OCI-LY3 (cell line): Measurements from ENCODE around the gene PRPF39.

Experiments used
- H2AFZ ChIP-seq: fragments of 200-600, 300-600 bp; shearing (Covaris generic); 2 replicates; pipeline ENCODE4 v1.6.0; 2014; ENCODE audit warnings: antibody characterized with exemption, low read depth, low read length
- H3K27ac ChIP-seq: fragments of 200-600, 300-600 bp; sonication (generic); 2 replicates; pipeline ENCODE4 v1.5.1; 2014; ENCODE audit warnings: mild to moderate bottlenecking, low read length, moderate library complexity, mixed read lengths
- H3K27me3 ChIP-seq: fragments of 200-600, 300-600 bp; sonication (generic); 2 replicates; pipeline ENCODE4 v1.6.1; 2014; ENCODE audit warnings: low read depth, low read length, mixed read lengths
- H3K36me3 ChIP-seq: fragments of 200-600, 300-600 bp; sonication (generic); replicated peaks from 2 replicates; pipeline ENCODE3; 2014; ENCODE audit warnings: low read depth, low read length, mixed read lengths
- H3K4me1 ChIP-seq: fragments of 300-600, 200-600 bp; sonication (generic); 2 replicates; pipeline ENCODE4 v1.6.1; 2014; ENCODE audit warnings: low read length, mixed read lengths
- H3K4me2 ChIP-seq: fragments of 200-600, 300-600 bp; sonication (generic); 2 replicates; pipeline ENCODE4 v1.6.1; 2014; ENCODE audit warnings: low read length, mixed read lengths
- H3K4me3 ChIP-seq: fragments of 300-600, 200-600 bp; sonication (generic); 2 replicates; pipeline ENCODE4 v1.5.1; 2014; ENCODE audit warnings: antibody characterized with exemption, mild to moderate bottlenecking, low read length, moderate library complexity
- H3K79me2 ChIP-seq: fragments of 300-600, 200-600 bp; shearing (Covaris generic); 2 replicates; pipeline ENCODE4 v1.6.1; 2014; ENCODE audit warnings: mild to moderate bottlenecking, low read length, mixed read lengths
- H3K9ac ChIP-seq: fragments of 300-600, 200-600 bp; shearing (Covaris generic); 2 replicates; pipeline ENCODE4 v1.6.0; 2014; ENCODE audit warnings: mild to moderate bottlenecking, low read length, moderate library complexity
- H3K9me3 ChIP-seq: fragments of 200-600, 300-600 bp; shearing (Covaris generic); 2 replicates; pipeline ENCODE4 v1.6.1; 2014; ENCODE audit warnings: low read length, mixed read lengths; ENCODE audit not compliant: insufficient read depth
- H4K20me1 ChIP-seq: fragments of 200-600, 300-600 bp; sonication (generic); 2 replicates; pipeline ENCODE4 v1.6.1; 2016; ENCODE audit warnings: low read length, mixed read lengths; ENCODE audit not compliant: insufficient read depth
- CTCF ChIP-seq: fragments of 200-600, 300-600 bp; sonication (generic); IDR thresholded peaks from 2 replicates; pipeline ENCODE4 v1.5.1; 2014; ENCODE audit warnings: antibody characterized with exemption, low read length, low read depth
- EZH2phosphoT487 ChIP-seq: fragments of 200-600 bp; shearing (Covaris generic); IDR thresholded peaks from 2 replicates; pipeline ENCODE4 v1.6.1; 2018; ENCODE audit warnings: antibody characterized with exemption, mixed run types, low read depth

PRPF39 gene

GRCh38 chr14:45083976-45084722 lies at the start of gene PRPF39:
PRPF39 (plus strand) TSS chr14:45084116; CDS start chr14:45095240, 11,124 bp downstream.
- Histone ChIP-seq H3K9ac (peak within 1 kb of the TSS; percentile 85), H3K9me3 (no peaks in the 10 kb centered on the region), H3K27ac (peak within 1 kb of the TSS; percentile 45), H3K79me2 (peaks cover 52% of the 10 kb centered on the region), H3K4me1 (peaks cover 33% of the 10 kb centered on the region), H3K27me3 (no peaks in the 10 kb centered on the region), H3K36me3 (peaks cover 3% of the 10 kb centered on the region), H3K4me2 (peak within 1 kb of the TSS; percentile 98), H4K20me1 (peaks cover 43% of the 10 kb centered on the region), H3K4me3 (peak within 1 kb of the TSS; percentile 86), H2AFZ (peak within 1 kb of the TSS; percentile 97)
- TF ChIP-seq CTCF (no peak), EZH2phosphoT487 (no peak)

DNA sequence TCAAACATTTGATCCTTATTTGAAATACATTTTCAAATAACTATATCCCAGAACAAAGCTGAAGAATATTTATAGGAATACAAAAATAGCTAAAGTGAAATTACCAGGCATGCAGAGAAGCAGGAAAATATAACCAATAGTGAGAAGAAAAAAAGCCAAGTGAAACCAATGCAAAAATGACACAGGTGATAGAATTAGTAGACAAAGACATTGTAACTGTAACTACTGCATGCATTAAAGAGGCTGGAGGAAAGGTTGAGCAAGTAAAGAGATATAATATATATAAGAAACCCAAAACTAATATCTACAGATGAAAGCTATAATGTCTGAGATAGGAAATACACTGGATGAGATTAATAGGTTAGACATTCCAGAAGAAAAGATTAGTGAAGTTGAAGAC lies 49.2 kb upstream of the PRPF39 start:
- no peak overlapping the region for H3K27ac ChIP-seq
- no peaks in the 10 kb centered on the region for H3K79me2 ChIP-seq
- 0 out of 2 replicates have a peak, but pooled peaks cover 2% of the 10 kb centered on the region for H3K9me3 ChIP-seq
- H3K4me1 ChIP-seq, result peaks cover 12% of the 10 kb centered on the region
- peaks cover 41% of the 10 kb centered on the region for H3K36me3 ChIP-seq
- no peak for TF ChIP-seq EZH2phosphoT487
- TF ChIP-seq CTCF, result no peak
- H2AFZ ChIP-seq, result no peak overlapping the region
- no peaks in the 10 kb centered on the region for H3K27me3 ChIP-seq
- H3K4me2 ChIP-seq, result peak overlapping the region; percentile 13; the same call in 1 of the 2 replicates
- H4K20me1 ChIP-seq, result no peaks in the 10 kb centered on the region
- no peak overlapping the region for H3K9ac ChIP-seq
- no peak overlapping the region for H3K4me3 ChIP-seq

GRCh38 chr14:45038256-45038655 lies 45.7 kb upstream of the PRPF39 start:
- peaks cover 41% of the 10 kb centered on the region for H3K36me3 ChIP-seq
- TF ChIP-seq CTCF (no peak), EZH2phosphoT487 (no peak)
- H3K4me1 ChIP-seq, result peaks cover 12% of the 10 kb centered on the region
- 0 out of 2 replicates have a peak, but pooled peaks cover 2% of the 10 kb centered on the region for H3K9me3 ChIP-seq
- no peak overlapping the region for H3K4me2 ChIP-seq
- H3K4me3 ChIP-seq, result no peak overlapping the region
- no peak overlapping the region for H3K9ac ChIP-seq
- no peaks in the 10 kb centered on the region for H3K79me2 ChIP-seq
- H4K20me1 ChIP-seq, result no peaks in the 10 kb centered on the region
- no peaks in the 10 kb centered on the region for H3K27me3 ChIP-seq
- no peak overlapping the region for H2AFZ ChIP-seq
- H3K27ac ChIP-seq, result no peak overlapping the region

GRCh38 chr14:45038865-45039264 lies 45.1 kb upstream of the PRPF39 start:
- Histone ChIP-seq H3K36me3 (peaks cover 39% of the 10 kb centered on the region), H3K9ac (no peak overlapping the region), H3K4me3 (no peak overlapping the region), H3K4me1 (peaks cover 12% of the 10 kb centered on the region), H3K4me2 (no peak overlapping the region), H4K20me1 (no peaks in the 10 kb centered on the region), H3K79me2 (no peaks in the 10 kb centered on the region), H3K9me3 (0 out of 2 replicates have a peak, but pooled peaks cover 2% of the 10 kb centered on the region), H3K27me3 (no peaks in the 10 kb centered on the region), H3K27ac (no peak overlapping the region), H2AFZ (no peak overlapping the region)
- TF ChIP-seq EZH2phosphoT487 (no peak), CTCF (no peak)
